HepG2 (cell line): ENCODE measurements around the gene RPS19. TPM values are rescaled to one million over a fixed set of nuclear protein-coding genes. Genes with fewer than 3 reads are reported as not detected.
A peak's percentile ranks its signal among the peaks of the same experiment; 100 is the strongest.

Source experiments
- JUN ChIP-seq: sonication (generic); formaldehyde crosslinking; IDR thresholded peaks from 2 replicates; pipeline ENCODE4 v1.4.0; 2020; ENCODE audit warnings: mild to moderate bottlenecking, missing genetic modification reagents
- KDM5A ChIP-seq: fragments of 200-600 bp; sonication (generic); IDR thresholded peaks from 2 replicates; pipeline ENCODE4 v1.7.0; 2018; ENCODE audit warnings: antibody characterized with exemption, mild to moderate bottlenecking, low read length, borderline replicate concordance
- KLF13 ChIP-seq: sonication (generic); formaldehyde crosslinking; IDR thresholded peaks from 2 replicates; pipeline ENCODE4 v1.4.0; 2020; ENCODE audit warnings: mild to moderate bottlenecking, missing genetic modification reagents
- KLF15 ChIP-seq: sonication (generic); formaldehyde crosslinking; IDR thresholded peaks from 2 replicates; pipeline ENCODE4 v1.8.1; 2023; ENCODE audit warnings: borderline replicate concordance, mild to moderate bottlenecking, inconsistent platforms, missing genetic modification reagents, mixed read lengths
- MTA1 ChIP-seq: sonication (generic); formaldehyde crosslinking; IDR thresholded peaks from 2 replicates; pipeline ENCODE4 v1.4.0; 2020; ENCODE audit warnings: missing genetic modification reagents, mild to moderate bottlenecking, borderline replicate concordance
- ONECUT2 ChIP-seq: sonication (generic); formaldehyde crosslinking; IDR thresholded peaks from 2 replicates; pipeline ENCODE4 v1.4.0; 2020; ENCODE audit warnings: missing genetic modification reagents
- RXRA ChIP-seq: sonication (generic); formaldehyde crosslinking; IDR thresholded peaks from 2 replicates; pipeline ENCODE4 v1.5.1; 2020; ENCODE audit warnings: missing genetic modification reagents
- ZBTB2 ChIP-seq: sonication (generic); formaldehyde crosslinking; IDR thresholded peaks from 2 replicates; pipeline ENCODE4 v1.8.0; 2022; ENCODE audit warnings: low read depth, missing genetic modification reagents
- ZBTB4 ChIP-seq: sonication (generic); formaldehyde crosslinking; IDR thresholded peaks from 2 replicates; pipeline ENCODE4 v1.4.0; 2020; ENCODE audit warnings: missing genetic modification reagents, mild to moderate bottlenecking, borderline replicate concordance
- ZNF569 ChIP-seq: sonication (generic); formaldehyde crosslinking; IDR thresholded peaks from 2 replicates; pipeline ENCODE4 v1.5.0; 2020; ENCODE audit warnings: mild to moderate bottlenecking, missing genetic modification reagents, moderate library complexity, borderline replicate concordance
- ZNF572 ChIP-seq: sonication (generic); formaldehyde crosslinking; IDR thresholded peaks from 2 replicates; pipeline ENCODE4 v1.5.1; 2020; ENCODE audit warnings: mild to moderate bottlenecking, missing genetic modification reagents
- ZNF652 ChIP-seq: IDR thresholded peaks from 2 replicates; pipeline ENCODE4 v1.6.1; 2016; ENCODE audit warnings: low read depth, borderline replicate concordance
- ZNF772 ChIP-seq: sonication (generic); formaldehyde crosslinking; IDR thresholded peaks from 2 replicates; pipeline ENCODE4 v1.5.0; 2020; ENCODE audit warnings: mild to moderate bottlenecking, missing genetic modification reagents
- ZNF816 ChIP-seq: sonication (generic); formaldehyde crosslinking; IDR thresholded peaks from 2 replicates; pipeline ENCODE4 v1.8.0; 2022; ENCODE audit warnings: missing genetic modification reagents, mild to moderate bottlenecking, borderline replicate concordance
- ZNF879 ChIP-seq: sonication (generic); formaldehyde crosslinking; IDR thresholded peaks from 2 replicates; pipeline ENCODE4 v1.8.1; 2023; ENCODE audit warnings: missing genetic modification reagents
- polyA plus RNA-seq, 8 experiments: library from polyadenylated mRNA; depleted of rRNA in 3 of 8; stranded (reverse) in 7 of 8; unstranded in 1 of 8; fragments of >200 nt; fragmentation: Illumina TruSeq in 4 of 8; extraction: Trizol in 4 of 8; gene quantifications; 2 replicates each; pipeline versions ENCODE4 v1.2.1 to v1.2.3, GENCODE V29; 2011 to 2016; ENCODE audit warnings: low read depth in 4 of 8, missing spikeins in 1 of 8, mixed read lengths in 1 of 8; ENCODE audit not compliant: insufficient read depth in 1 of 8
- total RNA-seq, 5 experiments: library from RNA; depleted of rRNA; stranded (reverse); fragments of >200 nt; fragmentation: Illumina TruSeq; extraction: Trizol; gene quantifications; 2 replicates each; pipeline ENCODE4 v1.2.3, GENCODE V29; 2016; ENCODE audit warnings: low read depth in 1 of 5
- TF ChIP-seq, protein P1 (sequence below): sonication (generic); formaldehyde crosslinking; IDR thresholded peaks from 2 replicates; pipeline ENCODE4 v1.9.0; 2021; ENCODE audit warnings: missing genetic modification reagents, borderline replicate concordance
- TF ChIP-seq, protein P2 (sequence below): sonication (generic); formaldehyde crosslinking; IDR thresholded peaks from 2 replicates; pipeline ENCODE4 v1.8.0; 2023; ENCODE audit warnings: mild to moderate bottlenecking, missing genetic modification reagents

RPS19 gene
- total and polyA plus RNA-seq, 2 of the 13 experiments (the other 11 are each of a cell fraction or from before 2014, with no cell fraction given), result 1,983 to 4,758 TPM

- TF ChIP-seq, protein P1, sequence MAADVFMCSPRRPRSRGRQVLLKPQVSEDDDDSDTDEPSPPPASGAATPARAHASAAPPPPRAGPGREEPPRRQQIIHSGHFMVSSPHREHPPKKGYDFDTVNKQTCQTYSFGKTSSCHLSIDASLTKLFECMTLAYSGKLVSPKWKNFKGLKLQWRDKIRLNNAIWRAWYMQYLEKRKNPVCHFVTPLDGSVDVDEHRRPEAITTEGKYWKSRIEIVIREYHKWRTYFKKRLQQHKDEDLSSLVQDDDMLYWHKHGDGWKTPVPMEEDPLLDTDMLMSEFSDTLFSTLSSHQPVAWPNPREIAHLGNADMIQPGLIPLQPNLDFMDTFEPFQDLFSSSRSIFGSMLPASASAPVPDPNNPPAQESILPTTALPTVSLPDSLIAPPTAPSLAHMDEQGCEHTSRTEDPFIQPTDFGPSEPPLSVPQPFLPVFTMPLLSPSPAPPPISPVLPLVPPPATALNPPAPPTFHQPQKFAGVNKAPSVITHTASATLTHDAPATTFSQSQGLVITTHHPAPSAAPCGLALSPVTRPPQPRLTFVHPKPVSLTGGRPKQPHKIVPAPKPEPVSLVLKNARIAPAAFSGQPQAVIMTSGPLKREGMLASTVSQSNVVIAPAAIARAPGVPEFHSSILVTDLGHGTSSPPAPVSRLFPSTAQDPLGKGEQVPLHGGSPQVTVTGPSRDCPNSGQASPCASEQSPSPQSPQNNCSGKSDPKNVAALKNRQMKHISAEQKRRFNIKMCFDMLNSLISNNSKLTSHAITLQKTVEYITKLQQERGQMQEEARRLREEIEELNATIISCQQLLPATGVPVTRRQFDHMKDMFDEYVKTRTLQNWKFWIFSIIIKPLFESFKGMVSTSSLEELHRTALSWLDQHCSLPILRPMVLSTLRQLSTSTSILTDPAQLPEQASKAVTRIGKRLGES (CRISPR knock-in tag), result no peak; the same call in 1 of the 2 replicates
- TF ChIP-seq ONECUT2, result no peak
- no peak for TF ChIP-seq ZNF879 (CRISPR knock-in tag)
- TF ChIP-seq ZBTB4 (CRISPR knock-in tag), result no peak
- TF ChIP-seq, protein P2, sequence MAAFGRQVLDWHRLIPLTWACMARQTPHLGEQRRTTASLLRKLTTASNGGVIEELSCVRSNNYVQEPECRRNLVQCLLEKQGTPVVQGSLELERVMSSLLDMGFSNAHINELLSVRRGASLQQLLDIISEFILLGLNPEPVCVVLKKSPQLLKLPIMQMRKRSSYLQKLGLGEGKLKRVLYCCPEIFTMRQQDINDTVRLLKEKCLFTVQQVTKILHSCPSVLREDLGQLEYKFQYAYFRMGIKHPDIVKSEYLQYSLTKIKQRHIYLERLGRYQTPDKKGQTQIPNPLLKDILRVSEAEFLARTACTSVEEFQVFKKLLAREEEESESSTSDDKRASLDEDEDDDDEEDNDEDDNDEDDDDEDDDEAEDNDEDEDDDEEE (CRISPR knock-in tag), result no peak
- no peak; the same call in 1 of the 2 replicates for TF ChIP-seq JUN (CRISPR knock-in tag)
- peak; percentile 64; the same call in 1 of the 2 replicates for TF ChIP-seq MTA1
- TF ChIP-seq ZBTB2 (CRISPR knock-in tag), result peak; percentile 56
- TF ChIP-seq ZNF572 (CRISPR knock-in tag), result 0 out of 2 replicates have a peak, but pooled peaks have one; percentile 61
- no peak for TF ChIP-seq KLF13
- TF ChIP-seq ZNF816 (CRISPR knock-in tag), result no peak; the same call in 1 of the 2 replicates
- TF ChIP-seq ZNF569 (CRISPR knock-in tag), result no peak; the same call in 1 of the 2 replicates
- 0 out of 2 replicates have a peak, but pooled peaks have one; percentile 66 for TF ChIP-seq ZNF772 (CRISPR knock-in tag)
- TF ChIP-seq RXRA (CRISPR knock-in tag), result peak; percentile 80
- TF ChIP-seq KDM5A, result peak; percentile 77; the same call in 1 of the 2 replicates
- TF ChIP-seq ZNF652 (CRISPR knock-in tag), result 0 out of 2 replicates have a peak, but pooled peaks have one; percentile 5
- TF ChIP-seq KLF15 (CRISPR knock-in tag), result no peak; the same call in 1 of the 2 replicates
Measured at GRCh38 chr19:41859618-41860418, at the start of gene RPS19 (continued).
